ENCODE measurements around the gene U2AF1L4. TPM values are rescaled to one million over a fixed set of nuclear protein-coding genes. Genes with fewer than 3 reads are reported as not detected.
"Not testable (repeated sequence)": the region's sequence is repeated elsewhere in the genome, so short reads cannot be mapped to it uniquely, and the experiment has no call there.

U2AF1L4 gene
- total and polyA plus RNA-seq, 5 experiments from 2014 or later, result 43.1 to 93.1 (median 53.1) TPM

DNA sequence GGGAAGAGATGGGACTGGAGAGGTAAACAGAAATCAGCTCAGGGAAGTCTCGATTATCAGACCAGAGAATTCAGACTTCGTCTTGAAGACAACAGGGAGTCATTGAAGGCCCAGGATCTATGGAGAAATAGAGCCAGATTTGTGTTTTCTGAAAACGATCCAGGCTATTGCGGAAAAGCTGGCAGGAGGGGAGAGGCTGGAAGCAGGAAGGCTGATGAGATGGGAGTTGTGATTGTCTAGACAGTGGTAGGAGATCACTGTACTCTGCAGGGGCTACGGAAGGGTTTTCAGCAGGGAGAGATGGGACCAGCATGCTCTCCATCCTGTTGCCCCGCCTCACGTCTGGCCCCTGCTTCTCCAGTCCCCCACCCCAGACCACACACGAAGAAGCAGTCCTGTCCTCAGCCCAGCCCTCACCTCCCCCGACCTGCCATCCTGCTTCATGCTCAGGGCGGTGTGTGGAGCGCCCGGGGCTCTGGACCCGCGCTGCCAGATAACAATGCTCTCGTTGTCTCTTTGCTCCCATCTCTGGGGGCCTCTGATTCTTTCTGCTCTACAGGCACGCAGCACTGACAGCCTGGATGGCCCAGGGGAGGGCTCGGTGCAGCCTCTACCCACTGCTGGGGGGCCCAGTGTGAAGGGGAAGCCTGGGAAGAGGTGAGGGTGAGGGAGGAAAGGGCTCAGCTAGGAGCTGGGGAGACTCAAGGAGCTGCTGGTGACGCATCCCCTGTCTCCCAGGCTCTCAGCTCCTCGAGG lies 32.0 kb upstream of the U2AF1L4 start:
- ATAC-seq, result no peak
- DNase-seq, result no peak
- H3K4me1 Mint-ChIP-seq, result peaks cover 8 to 23% (median 18%) of the 10 kb centered on the region in 4 donors
- peak overlapping the region in 3 of 10 donors; percentile 5 to 52 (median 18) for H3K27ac Mint-ChIP-seq
- no peaks in the 10 kb centered on the region for H3K27me3 Mint-ChIP-seq
- POLR2A ChIA-PET, result interaction anchor here (0.6 to 1.0 kb wide), 3 partner anchors 15 to 84 kb away, joined by 3 to 5 read pairs (median 5); partner anchors contain the start of gene IGFLR1
- H3K9me3 Mint-ChIP-seq, result no peaks in the 10 kb centered on the region
- peaks cover 0 to 2% (median 2%) of the 10 kb centered on the region in 3 donors for H3K36me3 Mint-ChIP-seq
- H3K4me3 Mint-ChIP-seq, result peak overlapping the region; percentile 26 to 88 (median 71)

DNA sequence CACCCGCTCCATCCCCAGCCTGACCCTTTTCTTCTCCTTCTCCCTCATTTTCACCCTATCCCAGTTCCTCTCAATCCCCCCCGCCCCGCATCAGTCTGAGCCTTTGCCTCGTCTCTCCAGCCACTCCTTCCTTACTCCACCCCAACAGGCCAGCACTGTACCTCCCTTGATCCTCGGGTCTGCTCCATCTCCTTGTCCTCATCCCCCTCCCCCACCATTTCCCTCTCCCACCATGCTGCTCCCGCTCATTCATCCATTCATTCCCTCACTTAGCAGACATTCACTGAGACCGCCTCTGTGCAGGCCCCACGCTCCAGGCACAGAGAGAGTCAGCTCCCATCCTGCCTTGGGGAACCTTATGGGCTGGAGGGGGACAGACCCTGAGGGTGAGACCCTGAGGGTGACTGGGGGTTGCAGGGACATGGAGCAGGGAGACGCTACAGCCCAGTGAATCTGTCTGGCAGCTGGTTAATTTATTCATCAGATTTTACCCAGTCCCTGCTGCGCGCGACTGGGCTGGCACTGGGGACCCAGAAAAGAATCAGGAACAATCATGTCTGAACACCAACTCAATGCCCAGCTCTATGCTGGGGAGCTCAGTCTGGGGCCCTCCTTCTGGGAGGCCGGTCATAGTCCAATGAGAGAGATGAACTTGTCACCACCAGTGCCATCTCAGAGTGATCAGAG lies 31.0 kb upstream of the U2AF1L4 start:
- H3K9me3 Mint-ChIP-seq, result no peaks in the 10 kb centered on the region
- POLR2A ChIA-PET, result interaction anchor here (0.6 to 1.0 kb wide), 3 partner anchors 14 to 83 kb away, joined by 3 to 5 read pairs (median 5); partner anchors contain the start of gene IGFLR1
- ATAC-seq (no peak), DNase-seq (no peak)
- H3K4me1 Mint-ChIP-seq, result peaks cover 8 to 23% (median 18%) of the 10 kb centered on the region in 4 donors
- peak overlapping the region; percentile 64 to 88 (median 76) for H3K4me3 Mint-ChIP-seq
- peaks cover 0 to 2% (median 2%) of the 10 kb centered on the region in 3 donors for H3K36me3 Mint-ChIP-seq
- H3K27me3 Mint-ChIP-seq, result no peaks in the 10 kb centered on the region
- H3K27ac Mint-ChIP-seq, result peak overlapping the region in 2 of 10 donors; percentile 29 to 68

DNA sequence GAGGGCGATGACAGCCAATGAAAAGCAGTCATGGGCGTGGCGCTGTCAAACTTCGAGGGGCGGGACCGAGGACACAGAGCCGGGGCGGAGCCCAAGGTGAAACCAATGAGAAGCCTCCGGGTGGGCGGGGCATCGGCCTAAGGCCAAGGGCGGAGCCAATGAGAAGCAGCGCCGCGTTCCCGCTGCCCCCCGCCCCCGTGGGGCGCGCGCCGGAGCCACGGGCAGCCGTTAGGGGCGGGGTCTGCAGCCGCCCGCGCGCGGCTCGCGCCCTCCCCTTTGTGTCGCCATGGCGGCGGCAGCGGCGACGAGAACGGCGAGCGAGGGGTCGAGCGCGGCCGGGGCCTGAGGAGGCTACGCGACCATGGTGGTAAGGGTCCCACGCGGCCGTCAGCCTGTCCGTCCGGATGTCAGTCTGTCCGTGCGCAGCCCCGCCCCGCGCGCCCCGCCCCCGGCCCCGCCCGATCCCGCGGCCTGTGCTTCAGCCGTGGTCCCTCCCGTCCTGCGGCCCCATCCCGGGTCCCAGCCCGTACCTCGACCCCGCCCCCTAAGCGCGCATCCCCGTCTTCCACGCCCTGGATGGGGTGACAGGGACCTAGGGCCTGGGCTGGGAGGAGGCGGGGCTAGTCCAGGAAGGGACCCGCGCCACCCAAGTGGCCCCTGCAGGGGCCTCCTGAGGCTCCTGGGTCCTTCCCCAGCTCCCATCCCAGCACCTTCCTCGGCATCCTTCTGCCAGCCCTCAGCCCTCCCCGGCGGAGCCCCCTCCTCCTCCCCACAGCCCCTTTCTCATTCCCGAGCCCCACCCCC lies 30.3 kb upstream of the U2AF1L4 start, which contains the start of gene ARHGAP33:
Gene ARHGAP33 (plus strand): TSS at position 267 of the 804 bp plus-strand sequence. CDS start 95 bp downstream, at position 362.
- peak within 1 kb of the TSS in 8 of 10 donors; percentile 10 to 80 (median 70) for H3K27ac Mint-ChIP-seq
- peak; percentile 94 to 98 for ATAC-seq
- H3K4me1 Mint-ChIP-seq, result peaks cover 8 to 23% (median 18%) of the 10 kb centered on the region in 4 donors
- DNase-seq, result peak; percentile 93 to 99 (median 98)
- H3K27me3 Mint-ChIP-seq, result no peaks in the 10 kb centered on the region
- peaks cover 0 to 2% (median 0%) of the 10 kb centered on the region in 3 donors for H3K36me3 Mint-ChIP-seq
- H3K9me3 Mint-ChIP-seq, result no peaks in the 10 kb centered on the region
- peak within 1 kb of the TSS; percentile 74 to 90 (median 87) for H3K4me3 Mint-ChIP-seq
- POLR2A ChIA-PET, result no interaction called here

DNA sequence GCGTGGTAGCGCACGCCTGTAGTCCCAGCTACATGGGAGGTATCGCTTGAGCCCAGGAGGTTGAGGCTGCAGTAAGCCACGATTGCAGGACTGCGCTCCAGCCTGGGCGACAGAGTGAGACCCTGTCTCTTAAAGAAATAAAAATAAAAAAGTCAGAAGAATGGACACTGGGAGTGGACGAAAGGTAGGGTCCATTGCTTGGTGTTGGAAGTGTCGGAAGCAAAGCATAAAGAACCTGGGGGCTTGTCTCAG lies 29.8 kb upstream of the U2AF1L4 start:
- Mint-ChIP-seq H3K27me3 (no peaks in the 10 kb centered on the region), H3K4me1 (peaks cover 8 to 23% (median 18%) of the 10 kb centered on the region in 4 donors), H3K4me3 (peak overlapping the region; percentile 74 to 90 (median 87)), H3K9me3 (no peaks in the 10 kb centered on the region), H3K27ac (peak overlapping the region in 7 of 10 donors; percentile 10 to 75 (median 65)), H3K36me3 (peaks cover 0 to 2% (median 0%) of the 10 kb centered on the region in 3 donors)
- DNase-seq (no peak), ATAC-seq (no peak)
- POLR2A ChIA-PET, result no interaction called here

DNA sequence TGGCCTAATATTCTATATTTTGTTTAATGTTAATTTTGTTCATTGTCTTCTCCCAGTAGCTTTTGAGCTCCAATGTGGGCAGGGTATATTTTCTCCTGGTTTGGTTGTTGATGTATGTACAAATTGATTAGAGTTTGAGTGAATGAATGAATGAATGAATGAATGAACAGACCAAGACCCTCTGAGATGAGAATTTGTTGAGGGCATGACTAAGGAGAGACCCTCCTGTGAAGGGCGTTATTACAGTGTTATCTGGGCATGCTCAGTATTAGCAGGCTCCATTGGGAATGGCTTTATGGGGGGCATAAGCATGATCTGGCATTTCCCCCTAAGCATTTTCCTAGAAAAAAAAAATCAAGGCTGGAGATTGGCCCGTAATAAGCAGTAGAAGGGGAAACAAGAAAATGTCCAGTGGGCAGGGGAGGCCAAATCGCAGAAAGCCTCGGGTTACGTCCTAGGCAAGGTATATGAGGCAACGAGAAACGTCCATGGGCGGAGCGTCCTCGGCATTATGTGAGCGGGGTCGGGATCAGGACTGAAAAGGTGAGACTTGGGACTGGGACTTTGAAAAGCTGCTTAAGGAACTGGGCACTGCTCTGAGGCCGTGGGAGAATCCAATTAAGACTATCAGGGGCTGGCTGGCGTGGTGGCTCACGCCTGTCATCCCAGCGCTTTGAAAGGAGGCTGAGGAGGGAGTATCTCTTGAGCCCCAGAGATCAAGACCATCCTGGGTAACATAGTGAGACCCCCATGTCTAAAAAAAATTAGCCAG lies 29.2 kb upstream of the U2AF1L4 start:
- POLR2A ChIA-PET, result no interaction called here
- peaks cover 6 to 23% (median 18%) of the 10 kb centered on the region in 4 donors for H3K4me1 Mint-ChIP-seq
- peak overlapping the region in 4 of 10 donors; percentile 65 to 80 (median 74) for H3K27ac Mint-ChIP-seq
- H3K9me3 Mint-ChIP-seq, result no peaks in the 10 kb centered on the region
- ATAC-seq, result no peak
- peaks cover 0 to 3% (median 2%) of the 10 kb centered on the region in 3 donors for H3K36me3 Mint-ChIP-seq
- no peak for DNase-seq
- H3K4me3 Mint-ChIP-seq, result peak overlapping the region; percentile 74 to 90 (median 87)
- no peaks in the 10 kb centered on the region for H3K27me3 Mint-ChIP-seq

DNA sequence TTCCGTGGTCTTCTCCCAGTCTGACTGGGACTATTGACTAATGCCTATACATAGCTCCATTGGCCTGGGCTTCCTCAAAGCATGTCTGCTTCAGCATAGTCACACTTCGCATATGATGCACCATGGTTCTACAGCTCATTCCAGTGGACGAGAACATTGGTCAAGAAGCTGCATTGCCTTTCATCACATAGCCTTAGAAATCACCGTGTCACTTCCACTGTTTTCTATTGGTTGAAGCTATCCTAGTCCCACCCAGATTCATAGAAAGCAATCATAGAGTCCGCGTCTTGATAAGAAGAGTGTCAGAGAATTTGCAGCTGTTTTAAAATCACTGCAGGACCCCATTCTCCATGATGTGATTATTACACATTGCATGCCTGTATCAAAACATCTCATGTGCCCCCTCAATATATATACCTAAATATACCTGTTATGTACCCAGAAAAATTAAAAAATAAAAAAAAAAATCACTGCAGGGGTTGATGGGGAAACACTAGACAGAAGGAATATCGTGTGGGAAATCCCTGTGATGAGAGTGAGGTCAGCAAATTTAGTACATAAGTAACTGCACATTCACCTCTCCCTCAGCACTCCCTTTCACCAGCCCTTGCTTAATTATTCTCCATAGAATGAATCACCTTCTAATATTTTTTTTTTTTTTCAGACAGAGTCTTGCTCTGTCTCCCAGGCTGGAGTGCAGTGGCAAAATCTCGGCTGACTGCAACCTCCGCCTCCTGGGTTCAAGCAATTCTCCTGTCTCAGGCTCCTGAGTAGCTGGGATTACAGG lies 28.0 kb upstream of the U2AF1L4 start:
- Mint-ChIP-seq H3K27me3 (no peaks in the 10 kb centered on the region), H3K4me1 (peaks cover 11 to 23% (median 20%) of the 10 kb centered on the region in 4 donors), H3K27ac (peak overlapping the region in 1 of 10 donors; percentile 66), H3K4me3 (no peak overlapping the region), H3K9me3 (no peaks in the 10 kb centered on the region), H3K36me3 (peaks cover 0 to 8% (median 3%) of the 10 kb centered on the region in 3 donors)
- POLR2A ChIA-PET, result interaction anchor here (2.1 kb wide), 1 partner anchor 28 kb away, joined by 5 read pairs; the partner anchor contains the start of genes PSENEN and U2AF1L4
- DNase-seq (no peak), ATAC-seq (no peak)

DNA sequence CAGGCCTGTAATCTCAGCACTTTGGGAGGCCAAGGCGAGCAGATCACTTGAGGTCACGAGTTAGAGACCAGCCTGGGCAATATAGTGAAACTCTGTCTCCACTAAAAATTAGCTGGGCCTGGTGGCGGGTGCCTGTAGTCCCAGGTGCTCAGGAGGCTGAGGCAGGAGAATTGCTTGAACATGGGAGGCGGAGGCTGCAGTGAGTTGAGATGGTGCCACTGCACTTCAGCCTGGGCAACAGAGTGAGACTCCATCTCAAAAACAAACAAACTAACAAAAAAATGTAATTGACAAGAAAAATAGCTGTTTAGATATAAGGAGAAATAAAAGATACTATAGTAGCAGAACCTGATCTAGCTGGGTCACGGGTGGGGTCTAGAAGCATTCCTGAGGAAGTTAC lies 27.1 kb upstream of the U2AF1L4 start:
- DNase-seq, H3K27me3 Mint-ChIP-seq, H3K4me3 Mint-ChIP-seq, H3K9me3 Mint-ChIP-seq, H3K36me3 Mint-ChIP-seq, H3K27ac Mint-ChIP-seq, ATAC-seq: not testable (repeated sequence)
- POLR2A ChIA-PET, result interaction anchor here (2.1 kb wide), 1 partner anchor 27 kb away, joined by 5 read pairs; the partner anchor contains the start of genes PSENEN and U2AF1L4
- peaks cover 11 to 23% (median 20%) of the 10 kb centered on the region in 4 donors for H3K4me1 Mint-ChIP-seq

DNA sequence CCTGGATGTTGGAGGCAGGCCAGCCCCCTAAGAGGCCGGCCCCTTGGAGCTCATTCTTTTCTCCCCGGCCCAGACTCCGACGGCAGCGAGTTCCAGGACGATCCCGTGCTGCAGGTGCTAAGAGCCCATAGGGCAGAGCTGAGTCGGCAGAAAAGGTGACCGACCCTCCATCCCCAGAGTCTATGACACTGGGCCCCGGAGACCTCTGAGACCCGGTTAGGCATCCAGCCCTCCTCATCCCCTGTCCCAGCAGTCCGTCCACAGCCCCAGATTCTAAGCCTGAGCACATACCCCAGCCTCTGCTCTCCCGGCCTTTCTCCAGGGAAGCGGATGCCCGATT lies 22.8 kb upstream of the U2AF1L4 start:
- Mint-ChIP-seq H3K27ac (peak overlapping the region in 1 of 10 donors; percentile 66), H3K4me1 (peaks cover 0 to 5% (median 2%) of the 10 kb centered on the region in 4 donors), H3K27me3 (no peaks in the 10 kb centered on the region), H3K36me3 (peaks cover 0 to 33% (median 3%) of the 10 kb centered on the region in 3 donors), H3K9me3 (no peaks in the 10 kb centered on the region), H3K4me3 (no peak overlapping the region)
- POLR2A ChIA-PET, result no interaction called here
- no peak for ATAC-seq
- DNase-seq, result no peak

DNA sequence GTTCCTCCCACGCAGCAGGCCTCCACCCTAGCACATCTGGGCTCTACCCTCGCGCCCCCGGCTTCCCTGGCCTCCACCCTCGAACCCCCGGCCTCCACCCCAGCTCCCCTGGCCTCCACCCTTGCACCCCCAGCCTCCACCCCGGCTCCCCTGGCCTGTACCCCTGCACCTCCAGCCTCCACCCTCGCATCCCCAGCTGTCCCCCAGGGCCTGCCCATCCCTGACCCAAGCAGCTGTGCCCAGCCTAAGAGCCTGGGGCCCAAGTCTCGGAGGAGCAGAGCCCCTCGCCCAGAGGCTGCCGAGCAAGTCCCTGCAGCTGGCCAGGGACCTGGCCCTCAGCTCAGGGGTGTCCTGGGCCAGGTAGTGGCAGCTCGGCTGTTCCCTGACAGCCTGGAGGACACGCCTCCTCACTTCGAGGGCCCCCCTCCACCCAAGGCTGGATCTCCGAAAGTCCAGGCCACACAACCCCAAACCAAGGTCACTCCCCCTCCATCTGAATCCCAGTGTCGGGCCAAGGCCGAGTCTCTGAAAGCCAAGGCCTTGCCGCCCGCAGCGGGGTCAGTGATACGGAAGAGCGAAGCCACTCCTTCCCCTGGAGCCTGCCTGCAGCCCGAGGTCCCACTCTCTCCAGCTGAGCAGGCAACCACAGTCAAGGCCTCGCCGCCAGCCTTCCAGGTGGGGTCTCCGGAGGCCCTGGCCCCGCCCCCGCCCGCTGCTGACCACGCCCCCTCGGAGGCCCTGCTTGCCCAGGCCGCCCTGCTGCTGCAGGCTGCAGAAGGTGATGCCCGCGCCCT lies 22.3 kb upstream of the U2AF1L4 start:
- DNase-seq (no peak), ATAC-seq (no peak)
- H3K27ac Mint-ChIP-seq, result no peak overlapping the region
- peaks cover 0 to 38% (median 3%) of the 10 kb centered on the region in 3 donors for H3K36me3 Mint-ChIP-seq
- H3K4me3 Mint-ChIP-seq, result no peak overlapping the region
- H3K27me3 Mint-ChIP-seq, result no peaks in the 10 kb centered on the region
- no peaks in the 10 kb centered on the region for H3K9me3 Mint-ChIP-seq
- POLR2A ChIA-PET, result interaction anchor here (1.0 kb wide), 1 partner anchor 19 kb away, joined by 3 read pairs; the partner anchor contains the start of gene LIN37
- H3K4me1 Mint-ChIP-seq, result peaks cover 0 to 5% (median 2%) of the 10 kb centered on the region in 4 donors

DNA sequence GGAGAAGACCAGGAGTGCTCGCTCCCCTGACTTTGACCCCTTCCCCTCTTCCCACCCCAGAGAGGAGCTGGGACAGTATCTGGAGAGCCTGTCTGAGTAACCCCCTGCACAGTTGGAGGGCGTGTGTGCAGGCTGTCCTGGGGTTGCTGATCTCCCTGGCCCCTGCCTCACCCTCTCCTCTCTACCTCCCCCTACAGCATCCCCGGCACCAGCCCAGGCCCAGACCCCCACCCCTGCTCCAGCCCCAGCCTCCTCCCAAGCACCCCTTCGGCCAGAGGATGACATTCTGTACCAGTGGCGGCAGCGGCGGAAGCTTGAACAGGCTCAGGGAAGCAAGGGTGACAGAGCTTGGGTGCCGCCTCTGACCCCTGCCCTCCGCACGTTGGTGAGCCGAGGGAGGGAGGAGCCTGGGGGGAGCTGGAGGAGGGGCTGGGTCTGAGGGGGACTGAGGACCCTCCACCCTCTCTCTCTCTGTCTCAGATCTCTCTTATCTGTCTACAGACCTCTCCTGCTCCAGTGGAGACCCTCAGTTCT lies 21.4 kb upstream of the U2AF1L4 start:
- DNase-seq (no peak), ATAC-seq (no peak)
- POLR2A ChIA-PET, result interaction anchor here (0.6 to 1.0 kb wide), 2 partner anchors 18 to 23 kb away, joined by 3 to 4 read pairs; partner anchors contain the start of gene LIN37
- Mint-ChIP-seq H3K9me3 (no peaks in the 10 kb centered on the region), H3K4me3 (no peak overlapping the region), H3K27ac (no peak overlapping the region), H3K27me3 (no peaks in the 10 kb centered on the region), H3K36me3 (peaks cover 0 to 46% (median 3%) of the 10 kb centered on the region in 3 donors), H3K4me1 (peaks cover 0 to 7% (median 3%) of the 10 kb centered on the region in 4 donors)

Data from naive thymus-derived CD8-positive, alpha-beta T cell (primary cell).